Hepatocyte (in vitro differentiated cells): ENCODE results near the gene ADGRB3. TPM values are rescaled to one million over a fixed set of nuclear protein-coding genes. Genes with fewer than 3 reads are reported as not detected.

Experiments
- DNase-seq: peaks from one replicate; pipeline ENCODE4 v3.0.0-alpha.2; 2016; ENCODE audit warnings: low spot score
- H2AFZ ChIP-seq: fragments of 200-600 bp; sonication (generic); 2 replicates; pipeline ENCODE4 v1.6.0; 2016; ENCODE audit warnings: antibody characterized with exemption, mild to moderate bottlenecking
- H3K27ac ChIP-seq: fragments of 200-600 bp; sonication (generic); 2 replicates; pipeline ENCODE4 v1.5.1; 2016; ENCODE audit warnings: mild to moderate bottlenecking
- H3K27me3 ChIP-seq: fragments of 200-600 bp; sonication (generic); 2 replicates; pipeline ENCODE4 v1.6.1; 2016
- H3K36me3 ChIP-seq: fragments of 200-600 bp; sonication (generic); replicated peaks from 2 replicates; pipeline ENCODE4 v1.5.1; 2016; ENCODE audit warnings: low read depth; ENCODE audit not compliant: insufficient read depth
- H3K4me1 ChIP-seq: fragments of 200-600 bp; sonication (generic); 2 replicates; pipeline ENCODE4 v1.5.1; 2016; ENCODE audit warnings: mild to moderate bottlenecking, moderate library complexity; ENCODE audit not compliant: insufficient read depth
- H3K4me2 ChIP-seq: fragments of 200-600 bp; sonication (generic); 2 replicates; pipeline ENCODE4 v1.6.0; 2016
- H3K4me3 ChIP-seq: fragments of 200-600 bp; sonication (generic); 2 replicates; pipeline ENCODE4 v1.5.1; 2016; ENCODE audit warnings: mild to moderate bottlenecking
- H3K79me2 ChIP-seq: fragments of 200-600 bp; sonication (generic); 2 replicates; pipeline ENCODE4 v1.6.0; 2017; ENCODE audit warnings: mild to moderate bottlenecking
- H3K9me2 ChIP-seq: fragments of 200-600 bp; sonication (generic); replicated peaks from 2 replicates; pipeline ENCODE4 v1.6.0; 2017; ENCODE audit warnings: mild to moderate bottlenecking; ENCODE audit not compliant: insufficient read depth
- H3K9me3 ChIP-seq: fragments of 200-600 bp; sonication (generic); 2 replicates; pipeline ENCODE4 v1.5.1; 2016; ENCODE audit warnings: low read depth, mild to moderate bottlenecking
- H4K20me1 ChIP-seq: fragments of 200-600 bp; sonication (generic); 2 replicates; pipeline ENCODE4 v1.6.0; 2016; ENCODE audit warnings: mild to moderate bottlenecking; ENCODE audit not compliant: insufficient read depth, poor library complexity, severe bottlenecking
- EZH2 ChIP-seq: fragments of 200-600 bp; sonication (generic); IDR thresholded peaks from 2 replicates; pipeline ENCODE4 v1.6.1; 2016; ENCODE audit warnings: antibody characterized with exemption, mild to moderate bottlenecking, borderline replicate concordance
- EZH2phosphoT487 ChIP-seq: fragments of 200-600 bp; sonication (generic); IDR thresholded peaks from one replicate; pipeline ENCODE4 v1.6.1; 2018; ENCODE audit warnings: antibody characterized with exemption, mild to moderate bottlenecking, low read depth, moderate library complexity; ENCODE audit not compliant: unreplicated experiment, severe bottlenecking
- WGBS: methylation state at CpG from one replicate; pipeline ENCODE4 v1.1.6; 2016; ENCODE audit warnings: low lambda C conversion rate; ENCODE audit errors: missing lambda C conversion rate; 5-methylcytosine and 5-hydroxymethylcytosine counted together
- polyA plus RNA-seq: library from polyadenylated mRNA; unstranded; fragments of >200 nt; fragmentation: Nextera tagmentation; extraction: Ambion mirVana; gene quantifications from 2 replicates; pipeline ENCODE4 v1.2.1, GENCODE V29; 2016
- total RNA-seq: library from RNA; depleted of rRNA; stranded (reverse); fragments of >200 nt; gene quantifications from 2 replicates; pipeline ENCODE4 v1.2.3, GENCODE V29; 2014
- TF ChIP-seq, protein P1 (sequence below): fragments of 200-600 bp; sonication (generic); IDR thresholded peaks from 2 replicates; pipeline ENCODE4 v1.5.1; 2016; ENCODE audit warnings: antibody characterized with exemption, mild to moderate bottlenecking; ENCODE audit not compliant: poor library complexity

ADGRB3 gene
- total and polyA plus RNA-seq, 2 experiments from 2014 or later: 0.17 to 2.2 TPM

DNA sequence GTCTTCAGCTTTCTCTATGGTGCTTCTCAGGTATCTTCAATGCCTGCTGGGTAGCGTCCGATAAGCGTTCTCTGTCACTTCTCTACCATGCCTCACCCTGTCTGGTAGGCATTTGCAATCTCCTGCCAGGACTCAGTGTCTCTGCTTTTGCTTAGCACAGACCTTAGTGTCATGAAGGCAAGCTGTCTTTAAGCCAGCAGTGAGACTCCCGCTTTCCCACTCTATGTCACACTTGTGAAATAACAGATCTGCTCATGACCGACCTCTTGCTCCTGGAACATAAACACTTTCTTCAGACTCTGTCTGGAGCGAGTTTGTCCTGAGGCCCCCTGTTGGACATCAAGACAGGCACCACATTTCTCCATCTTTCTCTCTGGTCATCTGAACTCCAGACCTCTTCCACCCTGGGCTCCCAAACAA is 17.0 kb downstream of the ADGRB3 start:
- Histone ChIP-seq H2AFZ (no peak overlapping the region), H3K4me1 (peaks cover 4% of the 10 kb centered on the region), H3K4me3 (no peak overlapping the region), H3K36me3 (no peaks in the 10 kb centered on the region), H3K4me2 (no peak overlapping the region), H4K20me1 (no peaks in the 10 kb centered on the region), H3K9me2 (no peaks in the 10 kb centered on the region), H3K27ac (no peak overlapping the region), H3K9me3 (no peaks in the 10 kb centered on the region), H3K27me3 (no peaks in the 10 kb centered on the region), H3K79me2 (no peaks in the 10 kb centered on the region)
- no peak for DNase-seq
- 77% methylated on average over 6 of the region's 6 CpGs for WGBS
- TF ChIP-seq, protein P1, sequence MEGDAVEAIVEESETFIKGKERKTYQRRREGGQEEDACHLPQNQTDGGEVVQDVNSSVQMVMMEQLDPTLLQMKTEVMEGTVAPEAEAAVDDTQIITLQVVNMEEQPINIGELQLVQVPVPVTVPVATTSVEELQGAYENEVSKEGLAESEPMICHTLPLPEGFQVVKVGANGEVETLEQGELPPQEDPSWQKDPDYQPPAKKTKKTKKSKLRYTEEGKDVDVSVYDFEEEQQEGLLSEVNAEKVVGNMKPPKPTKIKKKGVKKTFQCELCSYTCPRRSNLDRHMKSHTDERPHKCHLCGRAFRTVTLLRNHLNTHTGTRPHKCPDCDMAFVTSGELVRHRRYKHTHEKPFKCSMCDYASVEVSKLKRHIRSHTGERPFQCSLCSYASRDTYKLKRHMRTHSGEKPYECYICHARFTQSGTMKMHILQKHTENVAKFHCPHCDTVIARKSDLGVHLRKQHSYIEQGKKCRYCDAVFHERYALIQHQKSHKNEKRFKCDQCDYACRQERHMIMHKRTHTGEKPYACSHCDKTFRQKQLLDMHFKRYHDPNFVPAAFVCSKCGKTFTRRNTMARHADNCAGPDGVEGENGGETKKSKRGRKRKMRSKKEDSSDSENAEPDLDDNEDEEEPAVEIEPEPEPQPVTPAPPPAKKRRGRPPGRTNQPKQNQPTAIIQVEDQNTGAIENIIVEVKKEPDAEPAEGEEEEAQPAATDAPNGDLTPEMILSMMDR: peak; percentile 15
- no peak for TF ChIP-seq EZH2phosphoT487

DNA sequence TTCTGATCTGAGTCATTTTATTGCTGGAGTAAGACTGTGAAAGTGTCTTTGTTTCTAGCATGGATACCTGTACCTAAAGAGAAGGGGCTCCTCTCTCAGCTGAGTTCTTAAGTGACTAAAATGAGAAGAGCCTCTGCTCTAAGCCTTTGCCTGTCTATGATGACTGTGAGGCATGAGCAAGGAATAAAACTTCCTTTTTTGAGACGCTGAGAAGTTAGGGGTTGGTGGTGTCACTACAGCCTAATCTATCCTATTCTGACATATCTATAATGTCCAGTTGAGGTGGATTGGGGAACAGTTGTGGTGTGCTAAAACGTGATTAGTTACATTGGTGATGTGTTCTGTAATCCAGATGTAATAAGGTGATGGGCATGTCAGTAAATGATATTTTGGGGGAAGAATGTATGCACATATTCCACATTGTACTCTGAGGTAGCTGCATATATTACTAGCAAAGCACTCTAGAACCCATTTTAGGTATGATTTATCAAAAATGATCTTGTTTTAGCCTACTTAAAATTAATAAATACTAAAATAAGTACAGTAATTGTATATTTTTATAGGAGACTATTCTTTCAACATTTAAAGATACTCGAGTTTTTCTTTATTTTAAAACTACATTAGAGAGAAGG is 18.1 kb downstream of the ADGRB3 start:
- H3K4me1 ChIP-seq: peaks cover 4% of the 10 kb centered on the region
- no peaks in the 10 kb centered on the region for H3K27me3 ChIP-seq
- H3K36me3 ChIP-seq: no peaks in the 10 kb centered on the region
- no peak overlapping the region for H3K4me3 ChIP-seq
- no peaks in the 10 kb centered on the region for H3K79me2 ChIP-seq
- TF ChIP-seq EZH2 (no peak), EZH2phosphoT487 (no peak)
- TF ChIP-seq, protein P1: no peak
- no peak for DNase-seq
- no peaks in the 10 kb centered on the region for H3K9me2 ChIP-seq
- no peaks in the 10 kb centered on the region for H4K20me1 ChIP-seq
- WGBS: 74% methylated on average over 3 of the region's 3 CpGs
- H3K9me3 ChIP-seq: no peaks in the 10 kb centered on the region
- H3K27ac ChIP-seq: no peak overlapping the region
- no peak overlapping the region for H3K4me2 ChIP-seq
- no peak overlapping the region for H2AFZ ChIP-seq

DNA sequence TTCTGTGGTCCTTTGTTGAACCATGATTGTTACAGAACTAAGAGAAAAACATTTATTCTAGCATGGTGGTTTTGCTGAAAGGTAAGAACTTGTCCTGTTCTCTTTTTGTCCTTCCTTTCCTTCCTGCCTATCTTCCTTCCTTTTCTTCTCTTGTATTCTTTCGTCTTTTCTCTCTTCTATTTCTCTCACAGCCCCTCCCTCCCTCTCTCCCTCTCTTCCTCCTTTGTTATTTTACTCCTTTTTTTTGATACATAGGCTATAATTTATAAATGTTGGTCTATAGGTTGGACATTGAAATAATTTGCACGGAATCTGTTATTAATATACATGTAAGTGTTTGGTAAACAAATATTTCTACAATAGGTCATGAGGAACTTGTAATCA is 18.6 kb downstream of the ADGRB3 start:
- Histone ChIP-seq H3K4me1 (peaks cover 4% of the 10 kb centered on the region), H3K27ac (no peak overlapping the region)

More for the DNA sequence above, 18.6 kb downstream of the ADGRB3 start:
- 90% methylated on average over 2 of the region's 2 CpGs for WGBS
- Histone ChIP-seq H3K4me2 (no peak overlapping the region), H3K4me3 (no peak overlapping the region), H3K9me2 (no peaks in the 10 kb centered on the region), H4K20me1 (no peaks in the 10 kb centered on the region), H3K9me3 (no peaks in the 10 kb centered on the region), H3K79me2 (no peaks in the 10 kb centered on the region), H2AFZ (no peak overlapping the region), H3K27me3 (no peaks in the 10 kb centered on the region), H3K36me3 (no peaks in the 10 kb centered on the region)
- TF ChIP-seq EZH2phosphoT487 (no peak), EZH2 (no peak)
- TF ChIP-seq, protein P1: no peak
- no peak for DNase-seq
